ENCODE results near the gene MRPL22.
"Not testable (repeated sequence)": the region's sequence is repeated elsewhere in the genome, so short reads cannot be mapped to it uniquely, and the experiment has no call there.

MRPL22 gene

GRCh38 chr5:154943527-154943926, 2.7 kb downstream of the MRPL22 start:
- no peak for FAIRE-seq

- no peak for FAIRE-seq
These were observed 3.8 kb downstream of the MRPL22 start for GRCh38 chr5:154944716-154945115.

- peak; percentile 91 for FAIRE-seq
These were observed 4.9 kb downstream of the MRPL22 start for GRCh38 chr5:154945695-154946301.

- no peak for FAIRE-seq
These were observed 6.9 kb downstream of the MRPL22 start for GRCh38 chr5:154947778-154948177.

GRCh38 chr5:154948313-154948712, 7.4 kb downstream of the MRPL22 start:
- FAIRE-seq, result no peak

- FAIRE-seq, result no peak
These were observed 8.9 kb downstream of the MRPL22 start for GRCh38 chr5:154949781-154950180.

- FAIRE-seq, result peak; percentile 23
These were observed 15.8 kb downstream of the MRPL22 start for GRCh38 chr5:154956712-154957111.

- FAIRE-seq, result no peak
These were observed 21.6 kb downstream of the MRPL22 start for GRCh38 chr5:154962494-154962893.

GRCh38 chr5:154966081-154966841, 25.4 kb downstream of the MRPL22 start:
- no peak for FAIRE-seq

- FAIRE-seq, result no peak
These were observed 26.0 kb downstream of the MRPL22 start for GRCh38 chr5:154966874-154967273.

- FAIRE-seq, result peak; percentile 76
These were observed 26.6 kb downstream of the MRPL22 start for GRCh38 chr5:154967421-154968024.

GRCh38 chr5:154968953-154969352, 28.1 kb downstream of the MRPL22 start:
- FAIRE-seq, result no peak

GRCh38 chr5:154970759-154971158, 29.9 kb downstream of the MRPL22 start:
- FAIRE-seq, result no peak

GRCh38 chr5:154971501-154971900, 30.6 kb downstream of the MRPL22 start:
- no peak for FAIRE-seq

GRCh38 chr5:154972476-154973080, 31.7 kb downstream of the MRPL22 start:
- FAIRE-seq, result peak; percentile 75

GRCh38 chr5:154976082-154976481, 35.2 kb downstream of the MRPL22 start:
- not testable (repeated sequence) for FAIRE-seq

- no peak for FAIRE-seq
These were observed 36.5 kb downstream of the MRPL22 start for GRCh38 chr5:154977409-154977808.

- not testable (repeated sequence) for FAIRE-seq
These were observed 37.4 kb downstream of the MRPL22 start for GRCh38 chr5:154978294-154978693.

- no peak for FAIRE-seq
These were observed 44.2 kb downstream of the MRPL22 start for GRCh38 chr5:154984946-154985516.

GRCh38 chr5:154986151-154986550, 45.3 kb downstream of the MRPL22 start:
- FAIRE-seq, result no peak

GRCh38 chr5:154989626-154990025, 48.8 kb downstream of the MRPL22 start:
- no peak for FAIRE-seq

- no peak for FAIRE-seq
These were observed 52.6 kb downstream of the MRPL22 start for GRCh38 chr5:154993461-154993860.

GRCh38 chr5:154995679-154996078, 54.8 kb downstream of the MRPL22 start:
- FAIRE-seq, result no peak
